Stimulated activated CD4-positive, alpha-beta T cell treated with anti-CD3 and anti-CD28 coated beads, Interleukin-4, amount 100 ng/mL, for 4 hours (primary cell): Measurements from ENCODE around the gene C16orf54.
"Not testable (repeated sequence)": the region's sequence is repeated elsewhere in the genome, so short reads cannot be mapped to it uniquely, and the experiment has no call there.

Source experiments
- DNase-seq, 2 experiments: peaks; one replicate each; pipeline ENCODE4 v3.0.0-alpha.2; 2020

The C16orf54 gene

DNA sequence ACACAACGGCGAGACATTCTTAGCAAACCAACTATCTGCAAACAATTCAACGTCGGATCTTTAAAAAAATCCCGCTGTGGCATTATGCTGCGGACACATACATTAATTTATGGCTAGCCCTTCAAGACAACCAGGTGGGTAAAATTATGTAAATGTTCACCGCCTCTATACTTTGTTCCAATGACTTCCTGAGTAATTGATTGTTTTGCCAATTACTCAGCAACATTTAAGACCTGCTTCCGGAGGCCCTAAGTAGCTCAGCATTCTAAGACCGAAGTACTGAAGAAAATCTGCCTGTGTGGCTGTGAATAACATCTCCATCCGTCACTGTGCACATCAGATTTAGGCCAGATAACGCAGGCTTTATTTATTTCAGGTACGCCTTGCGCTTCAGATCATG lies 43.5 kb downstream of the C16orf54 start:
- DNase-seq, result peak in 1 of 2 experiments; percentile 26

DNA sequence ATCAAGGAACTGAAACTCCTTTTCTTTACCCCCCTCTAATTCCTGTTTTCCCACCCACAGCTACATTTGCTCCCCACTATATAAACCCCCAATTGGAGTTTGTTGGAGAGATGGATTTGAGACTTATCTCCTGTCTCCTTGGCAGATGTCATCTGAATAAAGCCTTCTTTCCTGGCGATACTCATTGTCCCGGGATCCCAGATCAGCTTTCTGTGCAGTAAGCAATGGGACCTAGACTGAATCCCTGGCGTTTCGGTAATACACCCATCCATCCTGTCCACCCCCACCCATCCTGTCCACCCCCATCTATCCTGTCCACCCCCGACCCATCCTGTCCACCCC lies 44.6 kb downstream of the C16orf54 start:
- DNase-seq, result no peak

DNA sequence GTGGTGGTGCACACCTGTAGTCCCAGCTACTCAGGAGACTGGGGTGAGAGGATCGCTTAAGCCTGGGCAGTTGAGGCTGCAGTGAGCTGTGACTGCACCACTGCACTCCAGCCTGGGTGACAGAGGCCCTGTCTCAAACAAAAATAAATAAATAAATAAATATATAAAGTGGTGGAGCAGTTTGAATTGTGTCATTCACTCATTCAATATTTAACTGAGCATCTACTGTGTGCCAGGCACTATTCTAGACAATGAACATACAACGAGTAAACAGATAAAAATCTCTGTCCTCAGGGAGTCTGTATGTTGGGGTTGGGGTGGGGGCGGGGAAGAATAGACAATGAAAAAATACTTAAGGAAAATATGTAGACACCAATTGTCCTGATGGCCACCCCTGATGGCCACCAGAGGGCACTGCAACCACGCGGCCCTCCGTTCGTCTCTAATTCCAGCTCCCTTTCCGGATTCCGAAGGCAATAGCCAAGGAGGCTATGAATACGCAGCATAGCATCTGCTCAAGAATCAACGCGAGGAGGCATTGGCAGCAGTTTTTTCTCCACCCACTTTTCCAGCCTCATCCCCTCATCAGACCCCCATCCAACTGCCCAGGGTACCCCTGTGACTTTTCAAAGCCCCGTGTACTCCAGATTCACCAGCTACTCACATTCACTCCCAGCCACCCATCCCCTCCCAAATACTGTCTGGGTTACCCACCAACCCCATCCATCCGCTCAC lies 45.4 kb downstream of the C16orf54 start:
- peak; percentile 67 to 71 for DNase-seq

DNA sequence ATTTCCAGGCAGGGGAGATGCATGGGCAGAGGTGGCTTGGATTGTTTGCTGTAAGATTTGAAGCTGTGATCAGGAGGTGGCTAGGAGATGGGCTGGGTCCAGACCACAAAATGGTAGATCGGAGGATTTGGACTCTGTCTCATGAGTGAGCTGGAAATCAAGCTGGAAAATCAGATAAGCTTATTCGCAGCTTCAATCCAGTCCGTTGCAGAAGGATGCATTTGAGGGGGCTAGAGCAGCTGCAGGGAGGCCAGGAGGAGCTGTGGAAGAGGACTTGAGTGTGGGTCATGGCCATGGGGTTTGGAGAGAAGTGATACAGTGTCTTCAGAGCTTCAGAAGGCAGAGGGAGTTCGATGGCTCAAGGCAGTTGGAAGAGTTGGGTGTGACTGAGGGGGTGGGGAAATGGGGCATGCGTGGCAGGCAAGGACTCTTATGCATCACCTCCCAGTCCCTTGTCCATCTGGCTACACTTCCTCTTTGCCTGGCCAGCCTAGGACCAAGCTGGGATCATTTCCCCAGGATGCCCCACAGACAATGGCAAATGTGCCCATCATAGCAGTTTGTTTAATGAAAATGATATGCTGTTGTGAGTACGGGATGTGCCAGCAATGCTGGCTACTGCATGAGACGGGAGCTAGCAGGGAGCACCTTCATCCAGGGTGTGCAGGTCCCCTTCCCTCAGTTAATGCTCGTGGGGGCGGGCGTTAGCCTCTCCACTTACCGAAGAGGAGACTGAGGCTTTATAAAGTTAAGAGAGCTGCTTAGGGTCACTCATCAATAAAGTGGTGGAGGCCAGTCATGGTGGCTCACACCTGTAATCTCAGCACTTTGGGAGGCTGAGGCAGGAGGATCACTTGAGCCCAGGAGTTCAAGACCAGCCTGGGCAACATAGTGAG lies 46.2 kb downstream of the C16orf54 start:
- no peak for DNase-seq

DNA sequence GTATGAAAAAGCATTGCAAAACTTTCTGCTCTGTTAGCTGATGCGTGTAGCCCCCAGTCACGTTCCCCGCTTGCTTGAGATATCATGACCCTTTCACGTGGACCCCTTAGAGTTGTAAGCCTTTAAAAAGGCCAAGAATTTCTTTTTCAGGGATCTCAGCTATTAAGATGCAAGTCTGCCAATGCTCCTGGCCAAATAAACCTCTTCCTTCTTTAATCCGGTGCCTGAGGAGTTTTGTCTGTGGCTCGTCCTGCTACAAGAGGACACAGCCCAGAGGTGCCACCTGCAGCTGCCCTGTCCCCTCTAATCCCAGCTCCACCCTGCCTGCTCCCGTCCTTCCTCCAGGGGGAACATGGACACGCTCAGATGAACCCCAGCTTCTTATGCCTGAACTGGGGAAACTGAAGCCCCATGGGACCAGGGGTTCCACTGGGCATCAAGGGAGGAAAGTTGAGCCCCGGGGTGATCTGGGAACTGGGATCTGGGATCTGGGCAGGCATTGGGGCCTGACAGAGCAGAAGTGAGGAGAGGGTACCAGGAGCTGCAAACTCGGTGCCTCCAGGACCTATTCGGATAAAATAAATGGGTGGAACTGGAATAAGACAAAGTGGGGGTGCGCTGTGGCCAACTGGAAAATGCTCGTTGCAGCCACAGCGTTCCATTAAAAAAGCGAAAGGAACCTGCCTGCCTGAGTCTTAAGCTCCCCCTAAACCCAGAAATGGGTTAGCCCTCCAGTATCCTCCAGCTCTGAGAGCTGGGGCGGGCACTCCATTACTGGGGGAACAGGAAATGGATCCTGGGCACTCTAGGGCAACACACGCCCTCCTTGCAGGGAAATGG lies 47.1 kb downstream of the C16orf54 start:
- DNase-seq, result no peak

DNA sequence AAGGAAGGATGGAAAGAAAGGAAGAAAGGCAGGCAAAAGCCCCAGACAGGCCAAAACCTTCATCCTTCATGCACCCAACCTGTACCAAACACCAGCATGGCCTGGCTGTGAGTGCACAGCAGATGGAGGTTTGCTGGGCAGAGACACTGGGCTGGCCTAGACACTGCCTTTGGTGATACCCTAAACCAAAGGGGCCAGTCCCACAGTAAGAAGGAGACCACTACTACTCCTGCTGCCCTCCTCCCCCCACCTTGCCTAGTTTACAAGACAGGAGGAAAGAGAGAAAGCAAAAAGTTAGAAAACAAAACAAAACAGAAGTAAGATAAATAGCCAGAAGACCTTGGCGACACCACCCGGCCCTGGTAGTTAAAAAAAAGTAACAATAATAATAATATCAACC lies 47.7 kb downstream of the C16orf54 start:
- no peak for DNase-seq

DNA sequence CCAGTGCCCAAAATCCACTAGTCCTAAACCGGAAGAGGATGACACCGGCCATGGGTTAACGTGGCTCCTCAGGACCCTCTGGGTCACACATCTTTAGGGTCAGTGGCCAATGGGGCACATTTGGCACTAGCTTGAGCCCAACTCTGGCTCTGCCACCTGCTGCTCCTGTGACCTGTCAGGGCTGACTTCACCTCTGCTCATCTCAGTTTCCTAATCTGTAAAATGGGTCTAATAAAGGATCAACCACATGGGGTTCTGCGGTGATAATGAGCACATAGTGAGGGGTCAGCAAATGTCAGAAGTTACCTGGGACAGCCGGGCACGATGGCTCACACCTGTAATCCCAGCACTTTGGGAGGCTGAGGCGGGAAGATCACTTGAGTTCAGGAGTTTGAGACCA lies 48.4 kb downstream of the C16orf54 start:
- DNase-seq, result no peak

DNA sequence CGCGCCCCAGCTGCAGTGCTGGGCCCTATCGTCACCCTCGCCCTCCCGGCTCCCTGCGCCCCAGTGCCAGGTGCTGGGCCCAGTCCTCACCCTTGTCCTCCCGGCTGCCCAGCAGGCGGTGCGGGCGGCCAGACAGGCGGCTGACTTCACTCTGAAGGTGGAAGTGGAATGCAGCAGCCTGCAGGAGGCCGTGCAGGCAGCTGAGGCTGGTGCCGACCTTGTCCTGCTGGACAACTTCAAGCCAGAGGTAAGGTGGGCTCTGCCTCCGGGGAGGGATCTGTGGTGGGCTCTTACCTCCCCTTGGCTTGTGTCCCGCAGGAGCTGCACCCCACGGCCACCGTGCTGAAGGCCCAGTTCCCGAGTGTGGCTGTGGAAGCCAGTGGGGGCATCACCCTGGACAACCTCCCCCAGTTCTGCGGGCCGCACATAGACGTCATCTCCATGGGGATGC lies 48.9 kb downstream of the C16orf54 start:
- DNase-seq, result no peak

DNA sequence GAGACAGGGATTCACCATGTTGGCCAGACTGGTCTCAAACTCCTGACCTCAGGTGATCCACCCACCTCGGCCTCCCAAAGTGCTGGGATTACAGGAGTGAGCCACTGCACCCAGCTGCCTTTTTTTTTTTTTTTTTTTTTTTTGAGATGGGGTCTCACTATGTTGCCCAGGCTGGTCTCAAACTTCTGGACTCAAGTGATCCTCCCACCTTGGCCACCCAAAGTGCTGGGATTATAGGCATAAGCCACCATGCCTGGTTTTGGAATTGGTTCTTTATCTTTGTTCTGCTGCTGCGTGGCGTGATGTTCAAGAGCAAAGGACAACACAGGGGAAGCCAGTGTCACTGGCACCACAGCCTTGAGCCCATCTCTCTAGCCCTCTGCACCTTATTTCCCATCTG lies 50.1 kb downstream of the C16orf54 start:
- not testable (repeated sequence) for DNase-seq

DNA sequence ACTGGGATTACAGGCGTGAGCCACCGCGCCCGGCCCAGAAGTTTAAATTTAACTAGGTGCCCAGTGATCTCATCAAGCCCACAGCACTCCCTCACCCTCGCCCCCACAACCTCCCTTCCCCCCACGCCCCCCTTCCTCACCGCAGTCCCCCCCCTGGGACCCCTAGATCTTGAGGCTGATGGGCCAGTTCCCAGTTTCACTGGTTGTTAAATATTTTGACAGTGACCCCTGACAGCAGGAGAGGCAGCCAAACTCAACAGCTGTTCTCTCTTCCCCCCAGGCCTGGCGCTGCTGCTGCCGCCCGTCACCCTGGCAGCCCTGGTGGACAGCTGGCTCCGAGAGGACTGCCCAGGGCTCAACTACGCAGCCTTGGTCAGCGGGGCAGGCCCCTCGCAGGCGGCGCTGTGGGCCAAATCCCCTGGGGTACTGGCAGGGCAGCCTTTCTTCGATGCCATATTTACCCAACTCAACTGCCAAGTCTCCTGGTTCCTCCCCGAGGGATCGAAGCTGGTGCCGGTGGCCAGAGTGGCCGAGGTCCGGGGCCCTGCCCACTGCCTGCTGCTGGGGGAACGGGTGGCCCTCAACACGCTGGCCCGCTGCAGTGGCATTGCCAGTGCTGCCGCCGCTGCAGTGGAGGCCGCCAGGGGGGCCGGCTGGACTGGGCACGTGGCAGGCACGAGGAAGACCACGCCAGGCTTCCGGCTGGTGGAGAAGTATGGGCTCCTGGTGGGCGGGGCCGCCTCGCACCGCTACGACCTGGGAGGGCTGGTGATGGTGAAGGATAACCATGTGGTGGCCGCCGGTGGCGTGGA lies 51.2 kb downstream of the C16orf54 start:
- DNase-seq, result no peak

DNA sequence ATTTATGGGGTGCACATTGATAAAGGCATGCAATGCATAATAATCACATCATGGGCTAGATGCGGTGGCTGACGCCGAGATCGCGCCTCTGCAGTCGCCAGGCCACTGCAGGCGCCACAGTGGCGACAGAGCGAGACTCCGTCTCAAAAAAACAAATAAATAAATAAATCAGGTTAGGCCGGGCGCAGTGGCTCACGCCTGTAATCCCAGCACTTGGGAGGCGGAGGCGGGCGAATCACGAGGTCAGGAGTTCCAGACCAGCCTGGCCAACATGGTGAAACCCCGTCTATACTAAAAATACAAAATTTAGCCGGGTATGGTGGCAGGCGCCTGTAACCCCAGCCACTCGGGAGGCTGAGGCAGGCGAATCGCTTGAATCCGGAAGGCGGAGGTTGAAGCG lies 53.2 kb downstream of the C16orf54 start:
- DNase-seq, result not testable (repeated sequence)
